Erythroblast (primary cell): Measurements from ENCODE around the gene XYLT1.
"Not testable (repeated sequence)": the region's sequence is repeated elsewhere in the genome, so short reads cannot be mapped to it uniquely, and the experiment has no call there.

Source experiments
- GATA1 ChIP-seq: IDR thresholded peaks from 2 replicates; pipeline ENCODE4 v1.6.1; 2011; ENCODE audit warnings: low read depth, mild to moderate bottlenecking, control low read depth, low read length, moderate library complexity
- POLR2A ChIP-seq: IDR thresholded peaks from 2 replicates; pipeline ENCODE4 v1.6.1; 2011; ENCODE audit warnings: mild to moderate bottlenecking, low read length

- TF ChIP-seq POLR2A, GATA1: not testable (repeated sequence)
These were observed 164.5 kb downstream of the XYLT1 start for GRCh38 chr16:17306211-17306610.
